KOPT-K1 (cell line): ENCODE measurements around the gene ZSCAN5B.
"Not testable (repeated sequence)": the region's sequence is repeated elsewhere in the genome, so short reads cannot be mapped to it uniquely, and the experiment has no call there.

Experiments
- H3K27ac ChIP-seq: fragments of 200-600 bp; sonication (generic); 2 replicates; pipeline ENCODE4 v1.5.1; 2016; ENCODE audit warnings: antibody characterized with exemption, mild to moderate bottlenecking, low read depth, low read length; ENCODE audit not compliant: poor library complexity, severe bottlenecking
- H3K36me3 ChIP-seq: fragments of 200-600 bp; sonication (generic); 2 replicates; pipeline ENCODE4 v1.5.1; 2017; ENCODE audit warnings: antibody characterized with exemption, mild to moderate bottlenecking, low read length, moderate library complexity; ENCODE audit not compliant: insufficient read depth
- H3K9me3 ChIP-seq: fragments of 200-600 bp; sonication (generic); 2 replicates; pipeline ENCODE4 v1.5.1; 2017; ENCODE audit warnings: antibody characterized with exemption, low read length, mild to moderate bottlenecking; ENCODE audit not compliant: insufficient read depth, poor library complexity, severe bottlenecking

The ZSCAN5B gene, protein sequence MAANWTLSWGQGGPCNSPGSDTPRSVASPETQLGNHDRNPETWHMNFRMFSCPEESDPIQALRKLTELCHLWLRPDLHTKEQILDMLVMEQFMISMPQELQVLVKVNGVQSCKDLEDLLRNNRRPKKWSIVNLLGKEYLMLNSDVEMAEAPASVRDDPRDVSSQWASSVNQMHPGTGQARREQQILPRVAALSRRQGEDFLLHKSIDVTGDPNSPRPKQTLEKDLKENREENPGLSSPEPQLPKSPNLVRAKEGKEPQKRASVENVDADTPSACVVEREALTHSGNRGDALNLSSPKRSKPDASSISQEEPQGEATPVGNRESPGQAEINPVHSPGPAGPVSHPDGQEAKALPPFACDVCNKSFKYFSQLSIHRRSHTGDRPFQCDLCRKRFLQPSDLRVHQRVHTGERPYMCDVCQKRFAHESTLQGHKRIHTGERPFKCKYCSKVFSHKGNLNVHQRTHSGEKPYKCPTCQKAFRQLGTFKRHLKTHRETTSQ

DNA sequence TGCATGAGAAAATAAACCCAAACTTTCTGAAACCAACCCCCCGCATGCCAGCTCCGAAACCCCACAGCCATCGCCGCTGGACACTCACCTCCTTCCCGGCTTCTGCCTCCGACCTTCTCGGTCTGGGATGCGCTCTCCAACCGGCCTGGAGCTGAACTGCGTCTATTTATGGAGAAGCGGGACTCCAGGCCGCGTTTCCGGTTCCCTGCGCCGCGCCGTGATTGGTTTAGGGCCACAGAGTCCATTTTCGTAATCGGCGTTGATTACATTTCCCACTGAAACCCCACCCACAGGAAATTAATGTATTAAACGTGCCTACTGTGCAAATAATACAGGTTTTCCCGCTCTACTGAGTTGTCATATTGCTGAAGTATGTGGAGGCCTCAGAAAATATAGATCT lies at the start of gene ZSCAN5B:
TSS of gene ZSCAN5B (minus strand) at position 138 of the 400 bp plus-strand sequence. CDS start 4,731 bp downstream, outside the sequence.
- H3K36me3 ChIP-seq, H3K9me3 ChIP-seq, H3K27ac ChIP-seq: not testable (repeated sequence)

DNA sequence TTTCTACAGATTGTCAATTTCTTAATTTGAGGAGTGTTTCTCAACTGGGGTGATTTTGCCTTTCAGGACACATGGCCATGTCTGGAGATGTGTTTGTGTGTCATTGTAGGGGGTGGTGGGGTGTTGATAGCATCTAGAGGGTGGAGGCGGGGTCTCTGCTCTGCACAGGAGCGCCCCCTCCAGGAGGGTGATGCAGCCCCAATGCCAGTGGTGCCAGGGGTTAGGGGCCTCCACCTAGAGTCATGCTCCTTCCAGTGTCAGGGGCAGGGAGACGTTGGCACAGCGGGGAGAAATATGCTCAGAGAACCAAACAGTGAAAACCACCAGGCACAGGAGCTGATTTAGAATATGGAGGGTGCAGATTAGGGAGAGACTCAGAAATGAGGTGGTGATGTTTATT lies 48.2 kb upstream of the ZSCAN5B start:
- H3K9me3 ChIP-seq, H3K27ac ChIP-seq, H3K36me3 ChIP-seq: not testable (repeated sequence)

DNA sequence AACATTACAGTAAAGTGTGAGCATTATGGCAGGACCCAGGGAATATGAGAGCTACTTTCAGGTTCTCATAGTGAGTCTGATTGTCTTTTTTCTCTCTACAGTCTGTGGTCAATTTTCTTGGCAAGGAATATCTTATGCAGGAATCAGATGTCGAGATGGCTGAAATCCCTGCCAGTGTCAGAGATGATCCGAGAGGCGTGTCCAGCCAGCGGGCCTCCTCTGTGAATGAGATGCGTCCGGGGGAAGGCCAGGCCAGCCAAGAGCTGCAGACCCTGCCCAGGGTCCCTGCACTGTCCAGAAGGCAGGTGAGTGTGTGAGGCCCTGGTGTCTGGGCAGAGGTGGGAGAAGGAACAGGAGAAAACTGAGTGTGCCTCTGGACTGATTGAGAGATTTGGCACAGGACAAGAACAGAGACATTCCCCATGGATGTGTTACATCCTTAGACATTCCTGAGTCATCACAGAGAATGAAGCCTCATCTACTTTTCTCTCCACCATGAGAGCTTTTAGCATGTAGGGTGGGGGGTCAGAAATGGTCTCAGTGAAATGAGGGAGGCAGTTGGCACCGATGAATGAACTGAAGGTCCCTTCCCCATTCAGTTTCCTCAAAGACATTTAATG lies 47.6 kb upstream of the ZSCAN5B start:
- Histone ChIP-seq H3K27ac (no peak overlapping the region), H3K36me3 (no peaks in the 10 kb centered on the region), H3K9me3 (no peaks in the 10 kb centered on the region)

DNA sequence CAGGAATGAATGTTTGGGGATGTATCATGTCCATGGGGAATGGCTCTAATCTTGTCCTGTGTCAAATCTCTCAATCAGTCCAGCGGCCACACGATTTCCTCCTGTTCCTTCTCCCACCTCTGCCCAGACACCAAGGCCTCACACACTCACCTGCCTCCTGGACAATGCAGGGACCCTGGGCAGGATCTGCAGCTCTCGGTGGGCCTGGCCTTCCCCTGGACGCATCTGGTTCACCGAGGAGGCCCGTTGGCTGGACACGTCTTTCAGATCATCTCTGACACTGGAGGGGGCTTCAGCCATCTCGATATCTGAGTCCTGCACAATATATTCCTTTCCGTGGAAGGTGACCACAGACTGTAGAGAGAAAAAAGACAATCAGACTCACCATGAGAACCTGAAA lies 25.9 kb upstream of the ZSCAN5B start:
- H3K36me3 ChIP-seq: no peaks in the 10 kb centered on the region
- H3K9me3 ChIP-seq: no peaks in the 10 kb centered on the region
- no peak overlapping the region for H3K27ac ChIP-seq

DNA sequence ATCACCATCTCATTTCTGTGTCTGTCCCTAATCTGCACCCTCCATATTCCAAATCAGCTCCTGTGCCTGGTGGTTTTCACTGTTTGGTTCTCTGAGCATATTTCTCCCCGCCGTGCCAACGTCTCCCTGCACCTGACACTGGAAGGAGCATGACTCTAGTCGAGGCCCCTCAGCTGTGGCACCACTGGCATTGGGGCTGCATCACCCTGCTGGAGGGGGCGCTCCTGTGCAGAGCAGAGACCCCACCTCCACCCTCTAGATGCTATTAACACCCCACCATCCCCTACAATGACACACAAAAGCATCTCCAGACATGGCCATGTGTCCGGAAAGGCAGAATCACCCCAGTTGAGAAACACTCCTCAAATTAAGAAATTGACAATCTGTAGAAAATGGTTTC lies 25.3 kb upstream of the ZSCAN5B start:
- H3K36me3 ChIP-seq: no peaks in the 10 kb centered on the region
- no peaks in the 10 kb centered on the region for H3K9me3 ChIP-seq
- no peak overlapping the region for H3K27ac ChIP-seq

DNA sequence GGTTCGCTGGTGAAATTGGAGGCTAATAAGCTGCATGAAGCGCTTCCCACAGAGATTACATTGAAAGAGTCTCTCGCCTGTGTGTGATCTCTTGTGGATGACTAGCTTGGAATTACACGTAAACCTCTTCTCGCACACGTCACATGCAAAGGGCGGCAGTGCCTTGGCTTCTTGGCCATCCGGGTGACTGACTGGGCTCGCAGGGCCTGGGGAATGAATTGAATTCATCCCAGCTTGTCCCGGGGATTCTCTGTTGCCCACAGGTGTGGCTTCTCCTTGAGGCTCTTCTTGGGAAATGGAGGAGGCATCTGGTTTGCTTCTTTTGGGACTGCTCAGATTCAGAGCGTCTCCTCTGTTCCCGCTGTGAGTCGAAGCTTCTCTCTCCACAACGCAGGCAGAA lies 24.3 kb upstream of the ZSCAN5B start:
- H3K27ac ChIP-seq: no peak overlapping the region
- H3K9me3 ChIP-seq: no peaks in the 10 kb centered on the region
- no peaks in the 10 kb centered on the region for H3K36me3 ChIP-seq

DNA sequence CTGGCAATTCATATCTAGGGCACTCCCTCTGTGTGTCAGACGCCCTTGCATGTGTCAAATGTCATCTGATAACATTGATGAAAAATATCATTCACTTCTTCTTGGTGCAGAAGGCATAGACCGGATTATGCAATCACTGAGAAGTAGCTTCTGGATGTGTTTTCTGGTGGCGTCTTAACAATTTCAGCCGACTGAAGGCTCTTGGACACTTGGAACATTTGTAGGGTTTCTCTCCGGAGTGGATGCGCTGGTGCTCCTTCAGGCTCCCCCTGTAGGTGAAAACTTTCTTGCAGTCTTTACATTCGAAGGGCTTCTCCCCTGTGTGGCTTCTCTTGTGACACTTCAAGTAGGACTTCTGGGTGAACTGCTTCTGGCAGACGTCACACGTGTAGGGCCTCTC lies 23.9 kb upstream of the ZSCAN5B start:
- H3K36me3 ChIP-seq: not testable (repeated sequence)

DNA sequence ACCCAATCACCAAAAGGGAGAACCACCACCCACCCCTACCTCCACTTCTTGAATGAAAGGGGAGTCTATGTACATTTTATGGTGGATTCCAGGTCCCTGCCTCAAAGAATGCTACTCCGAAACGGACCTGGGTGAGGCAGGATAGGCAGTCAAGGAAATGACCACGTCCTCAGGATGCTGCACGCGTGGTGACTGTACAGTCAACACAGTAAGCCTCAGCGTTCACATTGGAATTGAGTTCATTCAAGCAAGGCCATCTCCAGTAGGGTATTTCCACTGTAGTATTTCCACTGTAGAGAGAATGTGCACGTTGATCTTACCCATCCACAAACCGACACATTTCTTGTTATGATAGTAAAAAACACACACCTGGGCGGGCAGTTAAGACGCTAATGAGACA lies 21.4 kb upstream of the ZSCAN5B start:
- Histone ChIP-seq H3K36me3 (no peaks in the 10 kb centered on the region), H3K27ac (no peak overlapping the region), H3K9me3 (no peaks in the 10 kb centered on the region)

More for the DNA sequence above, 23.9 kb upstream of the ZSCAN5B start:
- not testable (repeated sequence) for H3K27ac ChIP-seq, H3K9me3 ChIP-seq

DNA sequence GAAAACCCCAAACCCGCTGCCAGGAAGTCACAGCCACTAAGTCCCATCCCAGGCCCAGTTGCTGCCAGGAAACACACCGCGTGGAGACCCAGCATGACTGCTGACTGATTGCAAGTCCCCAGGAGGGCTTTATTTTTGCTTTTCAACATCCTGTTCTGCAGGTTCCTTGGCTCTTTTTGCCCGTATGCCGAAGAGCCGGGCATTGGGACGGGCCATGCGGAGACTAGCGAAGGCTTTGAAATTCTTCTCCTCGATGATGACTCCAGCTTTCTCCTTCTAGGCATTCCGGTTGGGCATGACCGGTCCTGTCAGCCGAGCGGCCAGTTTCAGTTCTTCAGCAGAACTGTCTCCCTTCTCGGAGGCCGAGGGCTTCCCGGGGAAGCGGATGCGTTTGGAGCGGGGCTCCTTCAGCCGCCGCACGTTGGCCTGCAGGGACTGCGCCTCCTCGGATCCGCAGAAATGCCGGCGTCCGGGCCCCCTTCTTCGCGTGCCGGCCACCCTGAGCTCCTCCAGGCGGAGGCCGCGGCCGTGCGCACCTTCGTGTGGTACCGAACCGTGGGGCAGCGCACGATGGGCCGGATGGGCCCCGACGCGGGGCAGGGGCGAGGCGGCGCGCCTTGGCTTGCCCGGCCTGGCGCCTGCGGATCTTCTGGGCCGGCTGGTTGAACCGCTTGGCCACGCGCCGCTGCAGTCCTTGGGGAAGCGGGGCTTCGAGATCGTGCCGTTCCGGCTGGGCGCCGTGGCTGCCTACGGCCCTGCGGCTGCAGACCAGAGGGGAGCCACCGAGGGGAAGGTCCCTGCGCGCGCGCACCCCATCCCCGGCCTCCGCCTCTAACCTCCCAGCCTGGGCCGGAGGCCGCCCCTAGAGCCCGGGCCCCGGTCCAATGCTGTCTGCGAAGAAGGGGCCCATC lies 19.7 kb upstream of the ZSCAN5B start:
- Histone ChIP-seq H3K9me3 (no peaks in the 10 kb centered on the region), H3K27ac (no peak overlapping the region), H3K36me3 (no peaks in the 10 kb centered on the region)

DNA sequence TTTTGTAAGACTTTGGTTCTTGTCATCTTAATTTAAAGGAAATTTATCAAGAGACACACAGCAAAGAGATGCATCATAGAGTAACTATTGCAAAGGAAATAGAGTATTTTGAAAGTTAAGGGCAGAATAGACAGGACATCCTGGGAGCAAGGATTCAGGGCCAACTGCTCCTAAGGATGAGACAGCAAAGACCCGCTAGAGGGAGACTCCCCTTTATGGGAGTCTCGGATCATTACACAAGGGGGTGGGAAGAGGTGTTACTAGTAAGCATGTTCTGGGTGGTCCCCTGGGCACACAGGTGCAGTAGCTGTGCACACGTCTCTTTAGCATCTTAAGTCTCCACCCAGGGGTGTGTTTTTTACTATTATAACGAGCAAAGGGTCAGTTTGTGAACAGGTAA lies 14.1 kb upstream of the ZSCAN5B start:
- no peaks in the 10 kb centered on the region for H3K9me3 ChIP-seq
- H3K27ac ChIP-seq: no peak overlapping the region
- H3K36me3 ChIP-seq: no peaks in the 10 kb centered on the region

DNA sequence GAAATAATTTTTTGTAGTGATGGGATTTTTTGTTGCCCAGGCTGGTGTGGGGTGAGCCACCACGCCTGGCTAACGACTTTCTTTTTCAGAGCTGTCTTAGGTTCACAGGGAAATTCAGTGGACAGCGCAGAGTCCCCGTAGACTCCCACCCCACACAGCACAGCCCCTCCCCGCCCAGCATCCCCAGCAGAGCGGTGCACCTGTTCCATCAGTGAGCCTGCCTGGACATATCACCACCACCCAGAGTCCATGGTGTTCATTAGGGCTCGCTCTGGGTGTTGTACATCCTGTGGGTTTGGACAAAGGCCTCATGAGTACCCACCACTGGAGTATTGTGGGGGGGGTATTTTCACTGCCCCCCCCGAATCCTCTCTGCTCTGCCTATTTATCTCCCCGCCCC lies 12.5 kb upstream of the ZSCAN5B start:
- not testable (repeated sequence) for H3K27ac ChIP-seq, H3K36me3 ChIP-seq, H3K9me3 ChIP-seq

DNA sequence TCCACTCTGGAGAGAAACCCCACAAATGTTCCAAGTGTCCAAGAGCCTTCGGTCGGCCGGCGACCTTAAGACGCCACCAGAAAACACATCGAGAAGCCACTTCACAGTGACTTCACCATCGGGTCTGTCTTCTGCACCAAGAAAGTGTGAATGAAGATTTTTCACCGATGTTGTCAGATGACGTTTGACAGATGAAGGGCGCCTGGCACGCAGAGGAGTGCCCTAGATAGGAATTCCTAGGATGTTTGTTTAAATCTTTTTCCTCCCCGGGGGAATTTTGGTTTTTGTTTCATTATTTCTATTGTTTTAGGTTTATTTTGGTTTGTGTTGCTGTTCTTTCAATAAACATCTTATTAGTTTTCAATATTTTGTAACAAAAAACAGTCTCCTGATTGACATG lies 11.5 kb upstream of the ZSCAN5B start:
- Histone ChIP-seq H3K9me3 (no peaks in the 10 kb centered on the region), H3K27ac (no peak overlapping the region), H3K36me3 (no peaks in the 10 kb centered on the region)

DNA sequence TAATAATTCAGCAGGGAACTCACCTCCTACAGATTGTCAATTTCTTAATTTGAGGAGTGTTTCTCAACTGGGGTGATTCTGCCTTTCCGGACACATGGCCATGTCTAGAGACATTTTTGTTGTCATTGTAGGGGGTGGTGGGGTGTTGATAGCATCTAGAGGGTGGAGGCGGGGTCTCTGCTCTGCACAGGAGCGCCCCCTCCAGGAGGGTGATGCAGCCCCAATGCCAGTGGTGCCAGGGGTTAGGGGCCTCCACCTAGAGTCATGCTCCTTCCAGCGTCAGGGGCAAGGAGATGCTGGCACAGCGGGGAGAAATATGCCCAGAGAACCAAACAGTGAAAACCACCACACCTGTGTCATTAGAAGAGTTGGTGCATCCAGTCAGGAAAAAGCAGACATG lies 10.0 kb upstream of the ZSCAN5B start:
- H3K9me3 ChIP-seq: not testable (repeated sequence)

DNA sequence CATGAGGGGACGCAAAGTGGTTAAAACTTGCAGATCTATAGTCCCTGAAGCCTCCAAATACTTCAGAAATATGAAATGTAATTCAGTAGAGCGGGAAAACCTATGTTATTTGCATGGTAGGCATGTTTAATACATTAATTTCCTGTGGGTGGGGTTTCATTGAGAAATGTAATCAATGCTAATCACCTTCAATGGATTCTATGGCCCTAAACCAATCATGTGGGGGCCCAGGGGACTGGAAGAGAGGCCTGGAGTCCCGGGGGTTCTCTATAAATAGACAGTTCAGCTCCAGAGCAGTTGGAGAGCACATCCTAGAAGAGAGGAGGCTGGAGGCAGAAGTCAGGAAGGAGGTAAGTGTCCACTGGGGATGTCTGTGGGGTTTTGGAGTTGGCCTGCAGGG lies 4.4 kb upstream of the ZSCAN5B start, which contains the start of gene ZSCAN5C:
TSS of gene ZSCAN5C (plus strand) at position 301 of the 400 bp plus-strand sequence. CDS start 3,641 bp downstream, outside the sequence.
- Histone ChIP-seq H3K9me3 (no peaks in the 10 kb centered on the region), H3K36me3 (no peaks in the 10 kb centered on the region), H3K27ac (no peak within 1 kb of the TSS)

More for the DNA sequence above, 10.0 kb upstream of the ZSCAN5B start:
- not testable (repeated sequence) for H3K36me3 ChIP-seq, H3K27ac ChIP-seq

DNA sequence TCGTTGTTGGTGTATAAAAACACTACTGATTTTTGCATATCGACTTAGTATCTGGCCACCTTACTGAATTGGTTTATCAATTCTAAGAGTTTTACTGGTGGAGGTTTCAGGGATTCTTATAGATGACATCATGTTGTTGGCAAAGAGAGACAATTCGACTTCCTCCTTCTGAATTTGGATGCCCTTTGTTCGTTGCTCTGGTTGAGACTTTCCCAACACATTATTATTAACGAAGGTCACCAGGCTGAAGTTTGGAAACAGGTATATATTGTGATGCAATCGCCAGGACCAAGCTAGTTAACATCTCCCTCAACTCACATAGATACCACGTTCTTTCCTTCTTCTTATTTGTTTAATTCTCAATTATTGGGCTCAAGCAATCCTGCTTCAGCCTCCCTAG lies 2.1 kb upstream of the ZSCAN5B start:
- Histone ChIP-seq H3K9me3 (no peaks in the 10 kb centered on the region), H3K27ac (no peak overlapping the region), H3K36me3 (no peaks in the 10 kb centered on the region)
